Measurements from ENCODE around the gene CTNNA3.

The CTNNA3 gene

DNA sequence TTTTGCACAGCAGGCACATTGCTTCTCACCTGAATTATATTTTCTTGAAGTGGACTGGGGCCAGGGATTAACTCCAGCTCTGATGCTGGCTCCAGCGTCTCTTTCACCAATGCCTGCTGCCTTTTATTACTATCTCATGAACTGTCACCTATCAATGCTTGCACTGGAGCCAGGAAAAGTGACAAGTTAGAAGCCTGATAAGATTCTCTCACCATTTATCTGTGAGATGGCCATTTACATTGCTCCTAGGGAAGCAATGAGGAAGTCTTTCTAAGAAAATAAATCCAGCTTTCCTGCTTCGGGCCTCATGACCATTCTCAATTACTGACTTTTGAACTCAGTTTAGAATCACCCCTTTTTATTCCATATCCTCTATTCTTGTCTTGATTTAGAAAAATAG is 818.6 kb downstream of the CTNNA3 start:
- DNase-seq (ENCODE audit: low read depth, low spot score) = no peak

DNA sequence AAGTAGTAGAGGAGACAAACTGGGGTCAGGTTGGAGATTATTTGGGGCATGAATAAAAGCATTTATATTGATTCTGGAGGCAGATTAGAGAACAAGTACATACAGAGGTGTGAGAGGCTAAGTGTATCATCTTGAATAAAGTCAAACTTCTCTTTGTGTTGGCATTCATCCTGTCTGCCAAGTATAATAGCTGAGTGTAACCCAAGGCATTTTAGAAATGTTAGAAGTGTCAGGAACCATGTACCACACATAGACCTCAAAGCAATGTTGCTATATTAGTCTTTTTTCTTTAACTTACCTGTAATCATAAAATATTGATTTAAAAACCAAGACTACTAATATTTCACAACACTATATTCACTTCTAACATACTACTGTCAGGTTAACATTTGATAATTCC is 826.4 kb downstream of the CTNNA3 start:
- no peak for DNase-seq (ENCODE audit: low read depth, low spot score)

DNA sequence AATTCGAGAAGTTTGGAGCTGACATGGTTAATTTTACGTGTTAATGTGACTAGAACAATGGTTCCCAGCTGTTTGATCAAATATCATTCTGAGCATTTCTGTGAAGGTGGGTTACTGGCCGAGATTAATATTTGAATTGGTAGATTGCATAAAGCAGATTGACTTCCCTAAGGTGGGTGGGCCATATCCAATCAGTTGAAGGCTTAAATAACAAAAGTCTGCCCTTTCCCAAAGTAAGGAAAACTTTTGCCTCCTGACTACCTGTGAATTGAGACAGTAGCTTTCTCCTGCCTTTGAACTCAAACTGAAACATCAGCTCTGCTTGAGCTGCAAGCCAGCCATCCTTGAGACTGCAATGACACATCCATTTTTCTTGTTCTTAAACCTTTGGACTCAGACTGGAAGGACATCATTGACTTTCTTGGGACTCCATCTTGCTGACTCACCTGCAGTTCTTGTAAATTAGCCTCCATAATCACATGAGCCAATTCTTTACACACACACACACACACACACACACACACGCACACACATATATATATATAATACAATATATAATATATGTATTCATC is 833.2 kb downstream of the CTNNA3 start:
- no peak for DNase-seq (ENCODE audit: low read depth, low spot score)

DNA sequence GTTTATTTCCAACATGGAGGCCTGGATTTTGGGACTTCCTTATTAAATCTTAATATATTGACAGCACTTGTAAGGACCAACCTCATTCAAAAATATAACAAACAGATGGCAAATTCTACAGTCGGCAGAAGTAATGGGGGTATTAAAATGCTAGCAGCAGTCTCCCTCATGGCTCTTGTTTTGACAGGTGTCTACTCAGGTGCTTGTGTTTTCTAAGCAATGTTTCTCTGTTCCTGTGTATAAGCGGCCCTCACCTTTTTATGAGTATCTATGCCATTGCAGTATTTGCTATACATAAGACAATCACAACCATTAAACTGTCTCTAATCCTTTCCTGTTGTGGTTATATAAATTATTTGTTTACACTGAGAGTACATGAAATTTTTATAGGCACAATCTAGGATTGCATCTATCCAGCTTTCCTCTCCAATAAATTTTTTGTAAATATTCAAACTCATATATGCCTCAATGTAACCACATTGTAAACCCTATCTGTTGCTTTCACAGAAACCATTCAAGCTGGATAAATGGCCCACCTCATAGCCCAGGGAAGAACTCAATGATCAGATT is 835.5 kb downstream of the CTNNA3 start:
- DNase-seq (ENCODE audit: low read depth, low spot score) = no peak

DNA sequence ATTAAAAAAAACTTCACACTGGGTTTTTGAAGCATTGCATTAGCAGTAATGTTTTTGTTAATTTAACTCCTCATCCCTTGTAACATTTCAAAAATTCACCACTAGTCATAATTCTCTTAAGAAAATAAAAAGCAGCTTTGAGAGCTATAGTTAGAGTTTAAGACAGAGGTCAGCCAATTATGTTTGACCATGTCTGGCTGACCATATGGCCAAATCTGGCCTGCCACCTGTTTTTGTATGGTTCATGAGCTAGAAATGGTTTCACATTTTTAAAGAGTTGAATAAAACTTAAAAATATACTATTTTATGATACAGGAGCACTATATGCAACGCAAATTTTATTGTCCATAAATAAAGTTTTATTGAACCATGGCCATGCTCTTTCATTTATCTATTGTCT is 843.2 kb downstream of the CTNNA3 start:
- no peak for DNase-seq (ENCODE audit: low read depth, low spot score)

DNA sequence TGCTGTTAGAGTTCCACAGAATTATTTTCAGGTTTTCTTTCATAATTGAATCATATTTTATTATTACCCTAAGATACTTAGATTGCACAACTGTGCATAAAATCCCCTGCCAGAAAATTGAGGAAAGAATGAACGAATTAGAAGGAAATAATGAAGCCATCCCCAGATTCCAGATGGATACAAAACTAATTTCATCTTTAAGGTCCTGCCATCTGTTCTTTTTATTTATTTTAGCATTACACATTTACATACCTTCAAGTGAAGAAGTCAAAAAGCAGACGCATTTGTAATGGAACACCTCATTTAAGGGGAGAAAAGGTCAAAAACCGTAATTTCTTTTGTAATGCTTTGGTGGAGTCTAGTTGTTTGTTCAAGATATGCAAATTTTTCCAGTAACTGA is 847.1 kb downstream of the CTNNA3 start:
- no peak for DNase-seq (ENCODE audit: low read depth, low spot score)

DNA sequence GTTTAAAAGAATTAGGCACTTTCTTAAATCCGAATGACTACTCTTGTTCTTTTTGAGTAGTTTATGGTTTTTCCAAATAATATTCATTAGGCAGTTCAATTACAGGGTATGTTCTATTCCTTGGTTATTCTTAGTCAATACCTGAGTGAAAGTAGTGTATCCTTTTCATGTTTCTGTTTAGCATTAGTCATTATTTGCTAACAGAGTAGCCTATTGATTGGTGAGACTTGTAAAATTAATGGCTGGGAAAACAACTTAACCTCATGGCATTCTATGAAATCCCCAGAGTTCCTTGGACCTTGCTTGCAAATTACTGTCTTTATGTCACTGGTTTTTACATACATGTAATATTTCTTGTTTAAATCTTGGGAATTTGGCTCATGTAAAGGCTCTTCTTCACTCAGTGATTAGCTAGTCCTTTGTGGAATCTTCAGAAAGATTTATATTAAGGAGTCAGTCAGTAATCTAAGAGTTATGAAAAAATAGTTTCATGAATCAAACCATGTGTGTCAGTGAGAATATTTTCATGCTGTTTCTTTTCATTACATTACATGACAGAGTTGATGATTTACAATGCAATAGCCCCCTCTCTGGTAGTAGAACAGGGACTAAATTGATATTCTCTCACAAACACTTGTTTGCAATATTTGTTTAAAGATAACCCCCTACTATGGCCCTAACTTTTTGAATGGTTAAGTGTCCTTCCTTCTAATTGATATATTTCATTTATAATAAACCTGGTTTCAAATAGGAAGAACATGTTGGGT is 851.6 kb downstream of the CTNNA3 start:
- no peak for DNase-seq (ENCODE audit: low read depth, low spot score)

DNA sequence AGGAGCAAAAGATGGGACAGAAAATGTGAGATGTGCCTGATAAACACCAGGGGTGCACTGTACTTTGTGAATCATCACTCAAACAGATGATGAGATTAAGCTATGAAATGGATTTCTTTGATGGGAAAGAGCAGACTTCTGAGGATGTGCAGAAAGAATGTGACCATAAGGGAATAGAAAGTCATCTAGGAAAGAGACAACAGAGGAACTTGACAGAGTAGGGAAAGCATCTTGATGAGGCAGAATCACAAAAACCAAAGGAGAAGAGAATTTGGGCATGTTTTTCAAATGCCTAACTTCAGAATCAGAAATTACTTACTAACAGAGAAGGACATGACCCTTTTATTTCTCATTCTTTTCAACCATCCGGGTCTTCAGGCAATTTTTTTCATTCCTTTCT is 852.6 kb downstream of the CTNNA3 start:
- DNase-seq (ENCODE audit: low read depth, low spot score) = no peak

DNA sequence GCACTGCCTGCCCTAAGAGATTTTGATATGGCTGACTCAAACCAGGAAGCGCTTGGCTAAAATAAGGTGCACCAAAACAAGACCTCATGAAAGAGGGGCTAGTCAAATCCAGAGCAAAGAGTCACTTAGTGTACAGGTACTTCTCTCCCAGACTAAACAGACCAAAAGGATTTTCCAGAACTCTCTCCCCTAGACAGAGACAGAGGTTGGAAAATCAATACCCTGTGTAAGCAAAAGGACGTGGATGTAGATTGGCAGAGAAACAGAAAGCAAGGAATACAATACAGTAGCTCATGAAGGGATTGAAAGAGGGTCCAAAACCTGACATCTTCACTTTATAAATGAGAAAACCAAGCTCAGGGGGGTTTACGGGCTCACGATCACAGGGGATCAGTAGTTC is 853.1 kb downstream of the CTNNA3 start:
- DNase-seq (ENCODE audit: low read depth, low spot score) = no peak

DNA sequence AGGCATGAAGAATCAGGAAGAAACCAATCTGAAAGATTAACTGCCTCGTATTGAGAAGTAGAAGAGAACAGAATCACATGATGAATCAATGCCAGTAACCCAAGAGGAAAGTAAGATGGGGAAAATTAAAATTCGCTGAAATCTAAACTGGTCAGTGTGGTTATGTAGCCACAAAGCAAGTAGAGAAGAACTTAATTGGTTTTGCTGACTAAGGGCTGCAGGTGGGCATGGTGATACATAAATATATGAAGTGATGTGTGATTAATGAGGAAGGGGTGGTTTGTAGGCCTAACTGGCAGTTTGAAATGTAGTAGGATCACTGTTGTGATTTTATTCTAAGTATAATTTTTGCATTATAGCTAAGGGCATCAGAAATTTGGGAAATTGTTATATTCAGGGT is 853.6 kb downstream of the CTNNA3 start:
- no peak for DNase-seq (ENCODE audit: low read depth, low spot score)

DNA sequence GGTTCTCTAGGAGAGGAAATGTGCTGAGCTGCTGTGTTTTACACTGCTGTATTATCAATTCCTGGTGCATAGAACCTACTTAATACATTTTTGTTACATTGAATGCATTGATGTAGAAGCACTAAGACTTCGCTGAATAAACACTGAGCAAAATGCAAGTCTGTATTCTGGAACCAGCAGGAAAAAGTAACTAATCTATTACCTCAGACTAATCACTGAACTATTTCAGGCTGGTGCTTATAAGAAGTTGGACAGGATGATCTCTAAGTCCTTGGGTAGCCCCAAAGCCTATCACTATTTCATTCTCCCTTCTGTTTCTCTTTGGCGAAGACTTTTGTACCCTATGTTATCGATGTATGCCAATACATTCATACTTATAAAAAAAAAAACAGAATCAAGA is 857.3 kb downstream of the CTNNA3 start:
- no peak for DNase-seq (ENCODE audit: low read depth, low spot score)

DNA sequence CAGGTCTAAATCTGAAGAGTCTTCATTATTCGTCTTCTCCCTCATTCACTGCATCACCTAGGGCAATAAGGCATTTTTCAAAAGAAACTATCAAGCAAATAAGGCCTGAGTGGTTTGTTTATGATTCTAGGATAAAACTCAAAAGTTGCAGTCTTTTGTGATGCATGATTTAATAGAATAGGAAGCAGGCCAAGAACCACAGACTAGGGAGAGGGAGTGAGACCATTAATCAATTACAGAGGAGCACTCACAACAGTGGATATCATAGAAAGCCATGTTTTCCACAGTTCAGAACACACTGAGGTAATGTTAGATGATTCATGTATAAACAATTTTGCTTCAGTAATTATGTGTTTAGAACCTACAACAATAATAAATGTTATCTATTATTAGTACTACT is 858.0 kb downstream of the CTNNA3 start:
- DNase-seq (ENCODE audit: low read depth, low spot score) = no peak

DNA sequence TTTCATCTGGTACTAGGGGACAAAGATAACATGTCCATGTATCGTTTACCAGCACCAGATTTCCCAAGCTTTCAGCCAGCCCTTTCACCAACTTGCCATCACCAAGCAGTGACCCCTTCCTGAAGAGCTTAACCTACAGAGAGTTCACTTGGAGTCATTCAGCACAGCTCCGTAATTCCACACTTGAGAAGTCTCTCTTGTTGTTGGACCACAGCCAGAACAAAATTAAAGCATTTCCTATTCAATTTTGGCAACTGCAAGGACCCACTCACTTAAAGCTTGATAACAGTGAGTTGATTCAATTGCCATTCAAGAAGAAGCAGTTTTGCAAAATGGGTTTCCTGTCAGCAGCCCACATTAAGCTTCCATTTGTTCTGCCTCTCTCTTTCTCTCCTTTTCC is 858.7 kb downstream of the CTNNA3 start:
- DNase-seq (ENCODE audit: low read depth, low spot score) = no peak

DNA sequence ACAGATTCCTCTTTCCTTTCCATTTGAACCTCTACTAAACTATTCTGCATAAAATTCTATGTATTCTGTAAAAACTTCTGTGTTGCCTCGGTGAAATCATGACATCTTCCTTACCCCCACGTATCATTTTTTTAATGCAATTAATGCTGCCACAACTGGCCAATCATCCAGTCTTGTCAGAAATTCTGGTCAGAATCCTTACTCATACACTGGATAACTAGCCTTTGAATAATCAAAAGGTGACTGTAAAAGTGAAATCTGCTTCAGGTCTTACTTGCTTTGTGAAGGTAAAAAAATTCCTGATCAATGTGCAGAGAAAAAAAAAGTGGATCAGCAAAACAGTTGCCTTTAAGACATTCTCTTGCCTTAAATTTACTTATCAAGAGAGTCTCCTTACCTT is 859.2 kb downstream of the CTNNA3 start:
- no peak for DNase-seq (ENCODE audit: low read depth, low spot score)

DNA sequence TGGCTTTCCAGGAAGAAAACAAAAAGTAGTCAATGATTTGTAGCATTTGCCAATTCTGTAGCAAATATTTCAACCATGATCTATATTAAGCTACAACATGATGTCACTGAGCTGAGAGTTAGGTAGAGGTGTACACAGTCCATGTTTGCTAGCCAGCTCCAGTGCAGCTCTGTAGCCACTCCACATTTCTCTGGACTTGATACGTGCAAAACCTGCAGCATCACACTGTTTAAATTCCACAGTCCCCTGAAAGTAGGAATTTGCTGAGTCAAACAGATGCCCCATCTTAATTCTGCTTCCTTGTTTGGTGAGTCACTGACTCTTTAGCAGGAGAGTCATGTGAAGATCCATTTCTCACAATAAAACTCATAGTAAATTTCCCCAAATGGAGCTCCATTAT is 859.9 kb downstream of the CTNNA3 start:
- DNase-seq (ENCODE audit: low read depth, low spot score) = no peak

DNA sequence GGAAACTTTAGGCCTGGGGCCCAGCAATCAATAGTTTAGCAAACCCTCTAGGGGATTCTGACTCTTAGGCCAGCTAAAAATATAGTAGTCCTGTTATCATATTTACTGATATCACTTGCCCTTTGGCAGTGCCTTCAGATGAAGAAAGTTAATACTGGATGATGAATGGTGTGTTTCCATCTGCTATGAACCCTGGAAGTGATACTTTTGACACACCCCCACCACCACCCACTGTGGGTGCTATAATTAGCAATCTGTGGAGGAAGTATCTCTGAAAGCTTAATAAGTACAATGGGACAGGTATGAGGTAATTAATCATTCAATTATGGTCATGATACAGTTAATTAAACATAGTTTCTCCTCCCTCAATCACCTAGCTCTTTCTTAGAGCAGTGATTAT is 860.6 kb downstream of the CTNNA3 start:
- DNase-seq (ENCODE audit: low read depth, low spot score) = no peak

DNA sequence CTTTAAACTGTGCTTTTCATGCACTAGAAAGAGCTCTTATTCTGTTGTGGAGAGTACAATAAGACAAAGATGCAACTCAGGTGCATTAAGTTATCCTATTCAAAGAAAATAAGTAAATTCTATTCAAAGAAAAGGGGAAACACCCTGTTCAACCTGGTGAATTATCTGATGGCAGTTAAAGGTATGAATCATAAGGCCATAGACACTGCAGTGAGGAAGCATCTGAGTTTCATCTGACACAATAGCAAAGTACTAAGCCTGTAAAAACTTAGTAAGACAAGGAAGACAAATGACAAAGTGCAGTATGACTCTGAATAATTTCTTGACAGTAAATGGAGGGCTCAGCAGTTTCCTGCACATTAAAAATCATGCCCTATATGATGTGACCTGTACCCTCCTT is 861.2 kb downstream of the CTNNA3 start:
- DNase-seq (ENCODE audit: low read depth, low spot score) = no peak

DNA sequence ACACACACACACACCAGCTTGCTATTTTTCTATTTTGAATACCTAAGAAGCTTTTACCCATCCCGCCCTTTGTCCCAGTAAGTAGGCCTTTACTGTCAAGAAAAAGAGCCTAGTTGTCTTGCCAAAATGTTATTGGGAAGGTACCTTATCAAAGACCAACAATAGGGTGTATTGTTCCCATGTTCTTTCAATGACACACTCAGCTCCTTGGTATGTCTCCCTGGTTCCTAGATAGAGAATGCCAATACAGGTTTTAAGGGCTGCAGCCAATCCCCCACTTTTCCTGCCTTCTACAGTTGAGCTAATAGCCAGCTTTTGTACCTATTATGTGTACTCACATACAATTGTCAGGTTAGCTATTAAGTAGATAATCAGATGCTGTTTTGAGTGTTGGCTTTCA is 862.1 kb downstream of the CTNNA3 start:
- DNase-seq (ENCODE audit: low read depth, low spot score) = no peak

DNA sequence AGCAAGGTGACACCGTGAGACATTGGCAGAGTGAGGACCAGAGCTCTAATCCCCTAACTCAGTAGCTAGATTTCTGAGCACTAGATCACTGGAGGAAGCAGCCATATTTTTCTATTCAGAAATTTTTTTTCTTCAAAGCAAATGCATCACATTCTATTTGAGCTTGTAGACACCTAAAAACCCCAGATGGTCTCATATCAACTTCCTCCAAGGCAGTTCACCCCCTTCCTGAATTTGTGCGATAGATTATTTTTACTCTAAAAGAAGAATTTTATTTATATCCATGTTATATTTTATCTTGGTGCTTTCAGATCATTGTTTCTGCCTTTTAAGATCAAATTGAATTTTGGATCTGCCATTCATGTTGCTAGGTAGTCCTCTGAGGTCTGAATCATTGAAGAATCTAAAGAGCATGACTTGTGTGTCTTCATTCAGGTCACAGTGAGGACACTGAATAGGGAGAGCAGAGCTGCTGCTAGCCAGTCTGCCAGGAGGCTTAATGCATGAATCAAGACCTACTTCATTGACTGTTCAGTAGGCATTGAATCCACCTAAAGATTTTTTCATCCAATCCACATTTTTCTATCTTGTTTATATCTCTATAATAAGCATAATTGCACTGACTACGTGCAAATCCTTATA is 863.1 kb downstream of the CTNNA3 start:
- DNase-seq (ENCODE audit: low read depth, low spot score) = no peak

DNA sequence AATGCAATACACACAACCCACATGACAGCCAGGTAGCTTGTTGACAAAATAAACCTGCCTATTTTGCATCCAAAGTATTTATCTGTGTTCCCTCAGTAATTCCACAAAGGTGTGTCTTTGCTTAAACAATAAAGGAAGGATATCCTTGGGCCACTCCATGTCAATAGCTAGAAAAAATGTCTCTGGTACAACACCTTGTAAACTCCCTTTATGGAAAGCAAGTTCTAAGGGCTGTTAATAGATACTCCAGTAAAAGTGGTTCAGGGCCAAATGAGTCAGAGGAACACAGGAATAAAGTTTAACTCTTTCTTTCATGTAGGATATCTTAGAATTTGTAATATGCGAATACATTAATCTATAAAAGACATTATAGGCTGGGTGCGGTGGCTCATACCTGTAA is 867.0 kb downstream of the CTNNA3 start:
- DNase-seq (ENCODE audit: low read depth, low spot score) = no peak

DNA sequence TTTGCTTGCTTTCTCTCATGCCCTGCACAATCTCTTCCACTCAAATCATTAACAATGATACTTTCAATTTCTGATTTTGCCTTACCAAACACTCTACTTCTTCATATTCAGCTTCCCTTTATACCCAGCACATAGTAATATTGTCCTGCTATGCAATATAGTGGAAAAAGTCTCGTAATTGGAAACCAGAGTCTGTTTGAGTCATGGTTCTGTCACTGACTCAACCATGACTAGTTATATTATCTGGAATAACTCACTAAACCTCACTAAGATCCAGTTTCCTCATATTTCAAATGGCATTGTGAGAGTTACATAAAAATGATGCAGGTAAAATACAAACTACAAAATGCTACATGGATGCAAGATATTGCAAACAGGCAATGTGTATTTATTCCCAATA is 868.6 kb downstream of the CTNNA3 start:
- DNase-seq (ENCODE audit: low read depth, low spot score) = no peak

DNA sequence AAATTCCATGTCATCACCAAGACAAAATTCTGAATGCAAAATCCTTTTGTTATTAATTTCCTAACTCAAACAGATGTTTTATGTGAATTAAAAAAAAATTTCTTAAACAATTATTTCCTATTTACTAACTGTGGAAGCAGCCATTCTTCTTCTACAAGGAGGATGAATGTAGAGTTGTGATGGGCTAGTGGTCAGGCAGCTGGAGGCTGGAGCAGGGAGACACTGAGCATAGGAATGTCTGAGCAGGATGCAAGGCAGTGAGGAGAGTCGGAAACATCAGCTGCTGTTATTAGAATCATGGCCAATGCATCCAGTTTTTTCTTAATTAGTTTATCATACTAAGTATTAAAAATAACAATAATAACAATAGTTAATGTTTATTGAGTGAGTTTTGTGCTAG is 872.7 kb downstream of the CTNNA3 start:
- no peak for DNase-seq (ENCODE audit: low read depth, low spot score)

DNA sequence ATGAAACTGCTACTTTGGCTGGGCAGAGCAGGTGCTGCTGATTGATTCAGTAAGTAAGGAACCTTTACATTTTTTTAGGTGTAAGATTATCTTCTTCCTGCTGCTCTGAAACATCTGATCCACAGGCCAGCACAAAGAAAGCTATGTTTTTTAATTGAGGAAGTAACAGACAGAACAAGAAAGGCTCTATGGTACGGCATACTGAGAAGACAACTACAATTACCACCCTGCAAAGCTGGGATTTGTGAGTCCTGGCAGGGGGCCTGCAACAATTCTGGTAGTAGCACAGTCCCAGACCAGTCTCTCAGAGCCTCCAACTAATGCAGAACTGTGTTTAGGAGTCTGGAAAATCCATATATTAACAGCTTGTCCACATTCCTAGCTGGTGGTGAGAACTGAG is 873.2 kb downstream of the CTNNA3 start:
- DNase-seq (ENCODE audit: low read depth, low spot score) = no peak
